GM19351 (cell line): ENCODE data around the gene KRT7.

Experiments used
- ATAC-seq: cut with Tn5 transposase; IDR thresholded peaks from one replicate; pipeline ENCODE4 v1.9.1; 2021; ENCODE audit warnings: mild to moderate bottlenecking, moderate library complexity; ENCODE audit not compliant: unreplicated experiment

The KRT7 gene

DNA sequence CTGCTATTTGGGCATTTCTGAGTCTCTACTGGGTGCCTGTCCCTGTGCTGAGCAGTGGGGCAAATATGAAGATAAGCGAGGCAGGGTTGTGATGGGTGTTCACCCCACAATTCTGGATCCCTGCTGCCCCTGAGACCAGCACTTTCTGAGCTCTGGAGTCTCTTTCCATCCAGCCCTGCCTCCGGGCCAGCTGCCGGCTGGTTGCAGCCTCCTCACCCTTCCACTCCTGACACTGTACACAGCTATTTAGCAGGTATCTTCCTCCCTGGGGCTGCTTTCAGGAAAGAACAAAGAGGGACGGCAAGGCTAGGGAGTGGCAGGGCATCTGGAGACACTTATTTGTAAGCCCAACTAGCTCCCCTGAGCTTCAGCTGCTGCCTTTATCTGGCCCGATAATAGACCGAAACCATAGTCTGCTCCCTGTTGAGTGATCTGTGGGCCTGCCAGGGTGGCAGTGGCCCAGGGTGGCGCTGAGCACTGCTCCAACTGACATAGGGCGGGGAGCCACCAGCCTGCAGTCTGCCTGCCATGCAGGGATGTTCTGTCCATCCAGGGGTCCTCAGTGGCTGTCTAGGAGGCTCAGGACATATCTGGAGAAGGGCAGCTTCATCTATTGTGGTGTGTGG is 33.6 kb upstream of the KRT7 start:
- ATAC-seq: no peak

DNA sequence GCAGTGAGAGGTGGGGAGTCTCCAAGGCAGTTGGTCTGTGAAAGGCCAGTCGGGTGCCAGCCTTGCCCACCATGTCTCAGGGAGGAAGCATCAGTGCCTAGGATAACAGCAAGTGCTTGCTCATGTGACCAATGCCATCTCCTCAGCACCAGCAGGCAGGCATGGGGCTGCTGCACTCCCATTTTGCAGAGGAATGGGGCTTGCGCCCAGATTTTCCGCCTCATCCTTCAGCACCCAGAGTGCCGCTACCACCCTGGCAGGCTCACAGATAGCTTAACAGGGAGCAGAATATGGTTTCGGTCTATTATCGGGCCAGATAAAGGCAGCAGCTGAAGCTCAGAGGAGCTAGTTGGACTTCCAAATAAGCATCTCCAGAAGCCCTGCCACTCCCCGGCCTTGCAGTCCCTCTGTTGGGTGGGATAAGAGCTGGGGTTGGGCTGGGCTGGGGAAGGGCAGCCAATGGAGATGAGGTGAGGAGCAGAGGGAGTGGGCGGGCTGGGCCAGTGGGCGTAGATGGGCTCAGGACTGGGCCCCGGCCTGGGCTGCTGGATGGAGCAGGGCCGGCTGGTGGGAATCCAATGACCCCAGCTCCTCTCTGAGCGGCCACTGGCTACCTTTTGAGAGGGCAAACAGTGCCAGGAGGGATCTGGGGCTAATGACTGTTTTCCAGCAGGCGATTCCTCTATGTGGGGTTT is 32.8 kb upstream of the KRT7 start:
- ATAC-seq: no peak

DNA sequence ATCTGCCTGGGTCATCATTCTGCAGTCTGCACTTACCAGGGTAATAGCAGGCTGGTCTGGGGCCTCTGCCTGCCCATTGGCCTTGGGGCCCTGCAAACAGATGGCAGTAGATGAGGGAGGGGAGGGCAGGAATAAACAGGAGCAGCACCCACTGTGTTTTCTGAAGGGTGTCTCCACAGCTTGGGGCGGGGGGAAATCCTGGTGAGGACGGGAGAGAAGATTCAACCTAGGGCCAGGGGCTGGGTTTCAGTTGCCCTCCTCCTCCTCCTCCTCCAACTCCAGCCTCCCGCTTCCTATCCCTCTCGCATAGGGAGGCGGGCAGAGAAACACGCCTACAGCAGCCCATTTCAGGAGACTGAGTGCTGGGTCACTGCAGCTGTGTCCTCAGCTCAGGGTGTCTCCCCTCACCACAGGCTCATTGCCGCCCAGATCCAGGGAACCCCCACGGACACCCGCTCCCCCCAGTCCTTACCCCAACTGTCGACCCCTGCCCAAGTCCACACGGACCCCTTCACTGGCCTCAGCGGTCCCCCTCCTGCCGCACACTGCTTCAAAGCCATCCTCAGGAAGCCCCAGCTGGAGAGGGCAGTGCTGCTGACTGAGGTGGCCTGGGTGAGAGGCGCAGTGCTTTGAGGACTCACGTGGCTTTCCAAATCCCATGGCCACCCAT is 32.1 kb upstream of the KRT7 start:
- ATAC-seq: no peak

DNA sequence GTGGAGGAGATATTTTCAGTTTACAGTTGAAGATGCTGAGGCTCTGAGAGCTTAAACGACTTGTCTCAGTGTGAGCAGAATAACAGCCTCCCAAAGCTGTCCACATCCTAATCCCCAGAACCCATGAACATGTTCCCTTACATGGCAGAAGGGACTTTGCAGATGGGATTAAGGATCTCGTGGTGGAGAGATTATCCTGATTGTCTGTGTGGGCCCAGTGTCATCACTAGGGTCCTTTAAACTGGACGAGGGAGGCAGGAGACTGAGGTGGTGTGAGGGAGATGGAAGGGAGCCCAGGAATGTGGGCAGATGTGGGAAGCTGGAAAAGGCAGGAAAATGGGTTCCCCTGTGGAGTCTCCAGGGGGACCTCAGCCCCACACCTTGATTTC is 31.6 kb upstream of the KRT7 start:
- no peak for ATAC-seq

DNA sequence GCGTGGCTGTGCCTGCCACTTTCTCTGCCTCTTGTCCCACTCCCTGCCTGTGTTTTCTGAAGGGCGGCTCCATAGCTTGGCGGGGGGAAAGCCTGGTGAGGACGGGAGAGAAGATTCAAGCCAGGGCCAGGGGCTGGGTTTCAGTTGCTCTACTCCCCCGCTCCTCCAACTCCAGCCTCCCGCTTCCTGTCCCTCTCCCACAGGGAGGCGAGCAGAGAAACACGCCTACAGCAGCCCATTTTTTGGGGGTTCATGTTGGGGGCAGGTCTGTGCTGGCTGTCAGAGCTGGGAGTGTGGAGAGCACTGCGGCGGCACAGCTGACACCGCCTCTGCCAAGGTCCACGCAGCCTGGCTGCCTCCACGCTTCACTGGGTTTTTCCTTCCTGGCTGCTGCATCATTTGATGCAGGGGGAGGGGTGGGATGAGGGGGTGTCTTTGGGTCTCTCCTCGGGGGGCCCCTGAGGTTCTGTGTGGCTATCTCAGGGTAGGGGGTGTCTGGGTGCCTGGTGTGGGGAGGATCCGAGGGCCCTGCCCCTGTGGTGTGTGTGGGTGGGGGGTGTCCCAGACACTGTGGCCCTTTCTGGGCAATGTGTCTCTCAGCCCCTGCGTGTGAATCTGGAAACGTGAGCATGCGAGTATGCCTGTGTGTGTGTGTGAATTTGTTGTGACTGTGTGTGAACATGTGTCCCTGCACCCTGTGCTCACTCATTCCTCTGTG is 30.5 kb upstream of the KRT7 start:
- no peak for ATAC-seq

DNA sequence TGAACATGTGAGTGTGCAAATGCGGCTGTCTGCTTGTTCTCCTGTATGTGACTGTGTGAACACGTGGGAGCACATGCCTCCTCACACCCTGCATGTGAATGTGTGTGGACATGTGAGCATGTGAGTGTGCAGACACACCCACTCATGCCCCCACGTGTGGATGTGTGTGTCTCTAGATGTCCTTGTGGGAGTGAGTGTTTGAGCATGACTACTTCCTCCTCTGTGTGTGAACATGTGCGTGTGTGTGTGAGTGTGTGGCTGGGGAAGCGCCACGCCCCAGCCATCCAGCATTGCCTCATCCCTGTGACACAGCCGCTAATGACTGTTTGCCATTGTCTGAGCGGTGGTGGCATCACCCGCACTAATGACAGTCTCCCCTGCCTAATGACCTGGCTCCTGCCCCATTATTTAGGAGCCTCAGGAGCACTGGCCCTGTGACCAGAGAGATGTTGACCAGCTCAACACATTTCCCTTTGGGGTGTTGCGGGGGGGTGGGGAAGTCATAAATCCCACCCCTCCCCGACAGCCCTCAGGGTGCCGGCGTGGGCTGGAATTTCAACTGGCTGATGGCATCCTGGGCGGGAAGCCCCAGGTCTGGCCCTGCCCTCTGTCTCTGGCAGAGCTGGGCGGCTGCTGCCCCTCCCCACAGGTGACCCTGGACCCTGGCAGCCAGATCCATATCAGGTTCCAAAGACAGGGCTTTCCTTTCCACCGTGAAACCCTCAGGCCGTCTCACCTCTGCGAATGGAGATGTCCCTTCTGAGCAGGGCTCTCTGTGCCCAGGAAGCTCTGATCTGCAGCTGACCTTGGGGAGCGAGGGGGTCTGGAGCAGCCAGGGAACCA is 29.7 kb upstream of the KRT7 start:
- no peak for ATAC-seq

DNA sequence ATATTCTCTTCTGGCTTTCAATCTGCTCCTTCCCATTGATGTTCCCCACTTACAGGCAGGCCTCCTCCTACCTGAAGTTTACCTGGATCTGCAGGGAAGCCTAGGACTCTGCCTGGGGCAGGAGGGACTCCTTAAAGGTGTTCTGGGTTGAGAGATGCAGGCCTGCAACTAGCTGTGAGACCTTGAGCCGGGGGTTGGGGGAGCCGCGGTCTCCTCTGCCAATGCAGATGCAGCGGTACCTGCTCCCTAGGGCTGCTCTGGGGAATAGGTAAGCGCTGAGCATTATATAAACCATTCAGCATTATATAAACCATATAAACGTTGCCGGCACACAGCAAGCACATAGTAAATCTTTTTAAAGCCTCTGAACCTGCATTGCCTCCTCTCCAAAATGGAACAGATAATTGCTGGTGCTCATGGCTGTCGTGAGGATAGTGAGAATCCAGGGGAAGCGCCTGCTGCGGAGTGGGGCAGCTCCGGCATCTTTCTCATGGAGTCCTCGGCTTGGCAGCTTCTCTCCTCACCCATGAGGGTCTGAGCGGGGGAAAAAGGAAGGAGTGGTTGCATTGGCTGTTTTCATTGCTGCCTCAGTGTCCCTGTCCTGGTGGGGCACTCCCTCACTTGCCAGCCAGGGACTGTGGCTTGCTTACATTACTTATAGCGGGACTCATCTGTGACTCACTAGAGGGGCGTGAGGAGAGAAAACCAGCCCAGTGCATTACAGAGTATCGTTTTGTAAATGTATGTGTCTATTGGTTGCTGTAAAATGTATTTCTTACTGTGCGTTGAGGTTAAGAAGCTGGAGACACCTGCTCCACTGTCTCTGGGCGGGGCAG is 28.7 kb upstream of the KRT7 start:
- no peak for ATAC-seq

DNA sequence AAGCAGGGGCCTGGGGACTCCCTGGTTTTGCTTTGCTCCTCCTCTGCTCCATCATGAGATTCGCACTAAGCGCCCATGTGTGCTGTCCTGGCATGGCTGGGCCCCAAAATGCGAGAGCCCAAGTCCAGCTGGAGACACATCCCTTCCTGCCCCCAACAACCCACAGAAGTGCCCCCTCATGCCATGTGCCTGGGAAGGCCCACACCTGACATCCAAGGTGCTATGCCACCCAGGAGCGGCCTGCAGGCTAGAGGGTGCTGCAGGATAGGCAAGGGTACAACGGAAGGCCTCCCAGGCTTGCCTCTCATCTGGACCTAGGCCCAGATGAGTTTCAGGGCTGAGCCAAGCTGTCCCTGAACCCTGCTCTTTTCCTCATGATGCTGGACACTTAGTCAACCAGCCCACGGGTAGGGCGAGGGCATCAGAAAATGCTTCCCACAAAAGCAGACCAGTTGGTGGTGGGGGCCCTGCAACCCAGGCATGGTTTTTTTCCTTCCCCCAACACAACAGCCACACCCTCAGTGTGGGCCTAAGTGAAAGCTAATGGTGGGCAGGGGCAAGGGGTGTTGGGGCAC is 28.0 kb upstream of the KRT7 start:
- no peak for ATAC-seq

DNA sequence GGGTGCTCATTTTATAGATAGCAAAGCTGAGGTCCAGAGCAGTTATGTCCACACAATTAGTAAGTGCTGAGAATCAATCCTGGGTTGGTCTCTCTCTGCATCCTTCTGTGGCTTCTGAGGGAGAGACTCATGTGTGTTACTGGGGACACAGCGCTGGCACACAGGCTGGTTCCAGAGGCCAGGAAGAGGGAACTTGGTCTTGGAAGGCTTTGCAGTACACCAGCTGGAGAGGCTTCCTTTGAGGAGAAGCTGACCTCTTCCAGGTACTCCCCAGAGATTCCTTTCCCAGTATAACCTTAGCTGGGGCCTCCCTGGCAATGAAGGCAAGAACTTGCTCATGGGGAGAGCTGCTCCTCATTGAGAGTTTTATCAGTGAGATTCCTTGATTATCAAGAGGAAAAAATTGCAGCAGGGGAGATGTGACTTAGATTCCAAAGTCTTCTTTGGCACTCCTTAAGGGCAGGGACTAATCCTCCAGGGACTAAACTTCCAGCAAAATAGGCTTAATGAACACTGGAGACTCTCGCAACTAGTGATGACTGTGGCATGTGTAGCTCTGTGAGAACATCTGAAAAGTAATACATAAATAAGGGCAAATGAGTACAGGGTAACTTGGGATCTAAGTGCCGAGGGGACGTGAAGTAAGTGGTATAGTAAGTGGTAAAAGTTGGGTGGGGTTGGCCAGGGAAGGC is 27.3 kb upstream of the KRT7 start:
- ATAC-seq: no peak

DNA sequence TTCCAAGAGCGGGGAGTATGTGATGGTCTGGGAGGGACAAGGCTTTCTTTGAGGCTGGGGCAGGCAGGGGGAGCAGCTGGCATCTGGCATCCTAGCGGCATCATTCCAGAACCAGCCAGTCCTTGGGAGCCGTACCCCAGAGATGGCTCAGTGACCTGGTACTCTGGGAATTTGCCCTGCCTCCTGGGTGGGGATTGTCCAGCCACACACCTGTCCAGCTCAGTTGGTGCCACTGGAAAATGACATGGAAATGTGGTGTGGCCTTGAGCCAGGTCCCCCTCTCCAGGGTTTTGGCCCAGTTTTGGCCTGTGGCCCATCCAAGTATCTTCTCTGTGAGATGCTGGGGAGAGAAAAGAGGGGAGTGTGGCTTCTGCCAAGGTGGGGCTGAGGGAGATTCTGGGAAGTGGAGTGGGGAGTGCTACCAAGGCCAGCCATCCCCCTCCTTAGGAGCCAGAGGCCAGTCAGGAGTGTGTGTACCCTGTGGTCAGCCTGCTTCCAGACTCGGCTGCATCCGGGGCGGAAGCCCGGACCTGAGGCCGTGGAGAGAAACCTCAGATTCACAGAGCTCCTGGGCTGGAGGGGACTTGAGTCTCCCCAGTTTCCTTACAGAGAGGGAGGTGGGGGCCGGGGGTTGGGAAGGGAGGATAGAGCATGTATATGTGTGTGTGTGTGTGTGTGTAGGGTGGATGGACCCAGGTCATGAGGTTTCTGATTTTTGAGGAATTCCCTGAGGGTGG is 26.6 kb upstream of the KRT7 start:
- no peak for ATAC-seq

DNA sequence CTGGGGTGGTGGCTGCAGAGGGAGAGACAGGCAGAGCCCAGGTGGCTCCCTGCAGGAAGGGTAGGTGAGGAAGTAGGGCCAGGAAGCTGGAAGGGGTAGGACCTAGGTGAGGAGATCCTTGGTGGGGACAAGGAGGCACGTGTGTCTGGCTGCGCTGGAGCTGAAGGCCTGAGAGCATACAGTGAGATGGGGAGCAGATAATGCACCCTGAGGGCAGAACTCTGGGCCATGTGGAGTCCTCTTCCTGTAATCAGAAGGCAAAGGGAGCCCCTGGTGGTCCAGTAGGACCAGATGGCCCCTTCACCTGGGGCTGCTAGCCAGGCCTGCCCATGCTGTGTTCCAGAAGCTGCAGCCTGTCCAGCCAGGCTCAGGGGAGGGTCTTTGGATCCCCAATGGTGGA is 25.9 kb upstream of the KRT7 start:
- no peak for ATAC-seq

DNA sequence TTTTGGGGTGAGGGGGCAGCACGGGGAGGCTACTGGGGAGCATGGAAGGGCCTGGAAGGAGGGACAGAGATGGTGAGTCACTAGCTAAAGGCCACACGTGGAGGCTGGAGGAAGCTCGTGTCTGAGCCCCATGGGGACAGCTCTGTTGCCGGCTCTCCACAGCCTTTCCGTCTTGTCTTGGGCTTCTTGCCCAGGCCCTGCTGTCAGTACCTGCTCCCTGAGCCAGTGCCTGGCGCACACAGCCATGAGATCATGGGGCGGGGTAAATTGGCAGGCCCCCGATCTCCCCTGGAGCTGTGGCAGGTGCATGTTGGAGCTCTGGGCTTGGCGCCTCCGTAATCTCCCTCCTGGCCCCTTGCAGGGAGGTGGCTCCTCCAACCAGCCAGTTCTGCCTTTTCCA is 25.1 kb upstream of the KRT7 start:
- no peak for ATAC-seq

DNA sequence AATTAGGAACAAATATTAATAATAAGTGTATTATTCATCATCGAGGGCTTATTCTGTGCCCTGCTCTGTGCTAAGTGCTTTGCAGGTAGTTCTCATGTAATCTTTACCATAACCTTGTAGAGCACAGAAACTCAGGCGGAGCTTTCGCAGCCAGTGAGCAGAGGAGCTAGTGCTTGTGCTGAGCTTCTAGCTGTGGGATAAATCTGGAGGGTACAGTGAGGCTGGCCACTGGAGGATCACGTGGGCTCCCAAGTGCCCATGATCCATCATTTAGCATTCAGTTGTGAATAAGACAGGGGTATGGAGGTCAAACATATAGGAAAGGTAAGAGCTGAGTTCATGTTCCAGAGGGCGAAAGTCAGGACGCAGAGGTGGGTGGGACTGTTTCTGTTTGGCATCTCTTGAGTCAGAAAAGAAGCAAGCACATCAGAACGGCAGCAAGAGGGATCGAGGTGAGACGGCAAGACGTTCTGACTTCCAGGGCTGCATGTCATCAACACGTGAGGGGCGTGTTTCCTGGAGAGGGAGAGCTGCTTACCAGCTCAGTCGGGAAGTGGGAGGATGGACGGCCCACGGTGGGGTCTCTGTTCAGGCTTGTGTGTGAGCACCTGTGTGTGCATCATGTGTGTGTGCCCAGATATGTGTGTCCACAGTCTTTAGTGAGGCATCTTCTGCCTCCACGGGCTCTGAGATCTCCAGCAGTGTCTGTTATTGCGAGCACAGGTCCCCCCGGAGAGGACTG is 24.4 kb upstream of the KRT7 start:
- ATAC-seq: no peak

DNA sequence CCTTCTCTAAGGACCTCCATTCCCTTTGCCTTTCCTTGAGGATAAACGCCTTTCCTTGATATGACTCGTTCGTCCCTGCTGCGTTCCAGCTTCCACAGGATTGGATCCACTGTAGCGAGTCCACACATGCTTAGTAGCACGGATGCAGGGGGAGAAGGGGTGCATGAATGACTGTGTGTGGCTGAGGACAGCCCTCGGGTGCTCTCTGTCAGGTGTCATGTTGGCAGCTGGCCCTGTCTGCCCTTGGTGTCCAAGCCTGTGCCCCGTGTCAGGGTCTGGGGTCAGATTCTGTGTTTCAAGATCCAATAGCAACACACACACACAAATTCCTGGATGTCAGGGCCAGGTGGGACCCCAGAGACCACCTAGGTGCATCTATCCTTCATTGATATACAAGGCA is 23.7 kb upstream of the KRT7 start:
- ATAC-seq: no peak

DNA sequence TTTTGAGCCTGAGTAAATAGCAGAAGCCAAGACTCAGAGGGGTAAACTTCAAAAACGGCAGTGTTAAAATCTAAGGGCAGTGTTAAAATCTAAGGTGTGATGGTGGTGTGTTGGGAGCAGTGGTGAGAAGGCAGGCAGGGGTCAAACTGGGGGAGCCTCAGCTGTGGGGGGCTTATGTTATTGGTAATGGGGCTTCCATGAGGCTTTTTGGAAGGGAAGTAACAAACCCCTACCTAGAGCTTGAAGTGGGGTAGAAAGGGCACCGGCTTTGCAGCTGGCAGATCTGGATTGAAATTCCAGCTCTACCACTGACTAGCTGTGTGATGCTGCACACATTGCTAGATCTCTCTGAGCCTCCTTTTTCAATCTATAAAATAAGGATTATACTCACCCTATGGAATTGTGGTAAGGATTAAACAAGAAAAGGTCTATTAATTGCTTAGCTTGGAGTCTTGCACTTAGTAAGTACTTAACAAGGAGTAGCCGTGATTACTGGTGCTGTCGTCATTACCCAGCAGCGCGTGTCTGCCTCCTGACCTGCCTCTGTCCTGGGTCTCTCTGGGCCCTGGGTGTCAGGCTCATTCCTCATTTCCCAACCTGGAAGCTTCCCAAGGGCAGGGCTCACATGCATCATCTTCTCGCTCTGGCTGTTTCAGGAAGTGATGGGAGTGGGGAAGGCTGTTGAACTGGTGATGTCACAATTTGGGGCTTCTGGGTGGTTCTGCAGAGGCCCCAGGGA is 22.7 kb upstream of the KRT7 start:
- ATAC-seq: no peak

DNA sequence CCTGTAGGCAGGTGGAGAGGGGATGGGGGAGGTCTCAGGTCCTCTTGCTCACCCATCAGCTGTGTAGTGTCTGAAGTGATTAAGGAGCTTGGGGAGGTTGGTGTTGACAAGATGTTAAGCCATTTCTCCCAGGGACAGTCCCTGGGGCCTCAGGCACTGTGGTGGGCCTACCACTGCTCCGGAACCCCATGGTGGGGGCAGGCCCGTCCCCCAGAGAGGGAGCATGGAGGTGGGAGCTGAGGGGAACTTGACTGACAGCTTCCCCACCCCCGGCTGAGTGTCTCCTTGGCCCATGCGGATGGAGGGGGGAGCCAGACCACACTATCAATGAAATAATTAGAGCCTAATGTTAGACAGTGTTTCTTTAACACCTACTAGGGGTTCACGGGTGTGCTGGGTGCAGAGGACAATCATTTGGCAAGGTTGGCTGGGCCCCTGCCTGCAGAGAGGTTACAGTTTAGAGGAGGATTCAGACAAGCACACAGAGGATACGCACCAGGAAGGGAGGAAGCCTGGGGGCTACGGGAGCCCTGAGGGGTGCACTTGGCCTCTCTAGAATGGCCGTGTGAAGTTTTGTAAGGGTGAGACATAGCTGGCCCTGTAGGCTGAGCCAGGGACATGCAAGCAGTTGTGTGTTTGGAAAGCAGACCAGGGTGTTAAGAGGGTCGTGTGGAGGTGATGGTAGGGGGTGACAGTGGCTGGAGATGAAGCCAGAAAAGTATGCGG is 22.0 kb upstream of the KRT7 start:
- ATAC-seq: no peak
